ENCODE measurements around the gene ACTN4. TPM values are rescaled to one million over a fixed set of nuclear protein-coding genes. Genes with fewer than 3 reads are reported as not detected.
A peak's percentile ranks its signal among the peaks of the same experiment; 100 is the strongest.

ACTN4 gene
- total RNA-seq, 2 donors from 2014 or later: 1,019 to 1,060 TPM

DNA sequence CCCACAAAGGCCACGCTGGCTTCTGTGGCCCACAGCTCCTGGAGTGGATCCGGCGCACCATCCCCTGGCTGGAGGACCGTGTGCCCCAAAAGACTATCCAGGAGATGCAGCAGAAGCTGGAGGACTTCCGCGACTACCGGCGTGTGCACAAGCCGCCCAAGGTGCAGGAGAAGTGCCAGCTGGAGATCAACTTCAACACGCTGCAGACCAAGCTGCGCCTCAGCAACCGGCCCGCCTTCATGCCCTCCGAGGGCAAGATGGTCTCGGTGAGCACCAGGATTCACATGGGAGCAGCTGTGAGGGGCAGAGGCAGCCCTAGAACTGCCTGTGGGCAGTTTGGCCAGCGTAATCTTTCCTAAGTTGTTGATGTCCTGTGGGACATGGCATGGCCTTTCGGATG lies 69.6 kb downstream of the ACTN4 start:
- DNase-seq: no peak
- Histone ChIP-seq H3K9ac (ENCODE audit: low read depth in 2 of 2, low read length in 2 of 2) (no peak overlapping the region), H3K27ac (no peak overlapping the region), H3K27me3 (no peaks in the 10 kb centered on the region), H3K4me3 (no peak overlapping the region), H3K9me3 (no peaks in the 10 kb centered on the region), H3K36me3 (peaks cover 84% of the 10 kb centered on the region), H3K4me1 (no peaks in the 10 kb centered on the region)
- TF ChIP-seq, protein P1, sequence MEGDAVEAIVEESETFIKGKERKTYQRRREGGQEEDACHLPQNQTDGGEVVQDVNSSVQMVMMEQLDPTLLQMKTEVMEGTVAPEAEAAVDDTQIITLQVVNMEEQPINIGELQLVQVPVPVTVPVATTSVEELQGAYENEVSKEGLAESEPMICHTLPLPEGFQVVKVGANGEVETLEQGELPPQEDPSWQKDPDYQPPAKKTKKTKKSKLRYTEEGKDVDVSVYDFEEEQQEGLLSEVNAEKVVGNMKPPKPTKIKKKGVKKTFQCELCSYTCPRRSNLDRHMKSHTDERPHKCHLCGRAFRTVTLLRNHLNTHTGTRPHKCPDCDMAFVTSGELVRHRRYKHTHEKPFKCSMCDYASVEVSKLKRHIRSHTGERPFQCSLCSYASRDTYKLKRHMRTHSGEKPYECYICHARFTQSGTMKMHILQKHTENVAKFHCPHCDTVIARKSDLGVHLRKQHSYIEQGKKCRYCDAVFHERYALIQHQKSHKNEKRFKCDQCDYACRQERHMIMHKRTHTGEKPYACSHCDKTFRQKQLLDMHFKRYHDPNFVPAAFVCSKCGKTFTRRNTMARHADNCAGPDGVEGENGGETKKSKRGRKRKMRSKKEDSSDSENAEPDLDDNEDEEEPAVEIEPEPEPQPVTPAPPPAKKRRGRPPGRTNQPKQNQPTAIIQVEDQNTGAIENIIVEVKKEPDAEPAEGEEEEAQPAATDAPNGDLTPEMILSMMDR (IDR thresholded peaks at IDR 0.05): no peak
- intact Hi-C loops (cut with DNase I): no loop called here

DNA sequence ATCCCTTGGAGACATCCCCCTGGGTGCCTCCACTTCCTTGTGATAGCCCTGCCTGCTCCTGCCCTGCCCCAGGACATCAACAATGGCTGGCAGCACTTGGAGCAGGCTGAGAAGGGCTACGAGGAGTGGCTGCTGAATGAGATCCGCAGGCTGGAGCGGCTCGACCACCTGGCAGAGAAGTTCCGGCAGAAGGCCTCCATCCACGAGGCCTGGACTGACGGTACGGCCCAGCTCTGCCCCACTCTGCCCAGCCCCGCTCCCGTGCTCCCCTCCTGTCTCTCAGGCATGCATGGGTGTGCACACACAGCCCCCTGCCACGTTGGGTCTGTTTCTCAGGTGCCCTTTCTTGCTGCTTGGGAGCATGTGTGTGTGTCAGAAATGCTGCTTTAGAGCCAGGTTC lies 70.4 kb downstream of the ACTN4 start:
- DNase-seq: no peak
- Histone ChIP-seq H3K27ac (no peak overlapping the region), H3K4me1 (no peaks in the 10 kb centered on the region), H3K9ac (ENCODE audit: low read depth in 2 of 2, low read length in 2 of 2) (no peak overlapping the region), H3K4me3 (no peak overlapping the region), H3K27me3 (no peaks in the 10 kb centered on the region), H3K9me3 (no peaks in the 10 kb centered on the region), H3K36me3 (peaks cover 84% of the 10 kb centered on the region)
- TF ChIP-seq, protein P1 (IDR thresholded peaks at IDR 0.05): no peak
- intact Hi-C loops (cut with DNase I): no loop called here

DNA sequence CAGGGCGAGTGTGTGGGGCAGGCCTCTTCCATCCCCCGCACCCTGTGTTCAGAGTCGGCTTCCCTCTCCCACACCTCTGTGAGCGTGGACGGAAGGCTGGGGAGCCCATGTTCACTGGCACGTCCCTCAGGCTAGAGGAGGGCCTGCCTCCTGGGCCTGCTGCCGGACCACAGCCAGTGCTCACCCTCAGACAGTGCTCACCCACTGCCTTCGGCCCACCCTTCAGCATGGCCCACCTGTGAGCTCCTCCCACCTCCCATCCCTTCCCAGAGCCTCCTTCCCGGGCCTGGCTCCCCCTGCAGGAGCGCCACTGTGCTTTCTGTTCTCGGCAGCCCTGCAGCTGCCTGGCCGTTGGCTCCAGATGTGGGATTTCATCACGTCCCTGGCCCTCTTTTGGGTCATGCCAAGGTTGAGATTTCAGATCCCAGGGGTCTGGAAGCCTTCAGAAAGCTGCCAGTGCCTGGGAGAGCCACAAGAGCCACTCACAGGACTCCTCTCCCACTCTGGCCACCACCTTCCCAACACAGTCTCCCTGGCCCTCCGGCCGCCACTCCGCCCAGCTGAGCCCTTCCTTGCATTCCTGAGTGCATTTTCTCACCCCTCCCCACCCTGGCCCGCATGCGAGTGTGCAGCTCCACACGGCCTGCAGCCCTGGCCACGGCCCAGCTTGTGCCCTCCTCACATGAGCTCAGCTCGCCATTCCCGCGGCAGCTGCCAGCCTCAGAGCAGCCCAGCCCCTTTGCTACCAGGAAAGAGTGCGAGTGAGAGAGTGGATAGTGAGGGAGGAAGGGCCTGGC lies 71.5 kb downstream of the ACTN4 start:
- Histone ChIP-seq H3K4me3 (no peak overlapping the region), H3K4me1 (no peaks in the 10 kb centered on the region), H3K9ac (ENCODE audit: low read depth in 2 of 2, low read length in 2 of 2) (peak overlapping the region in 1 of 2 donors; percentile 7), H3K27ac (no peak overlapping the region), H3K9me3 (no peaks in the 10 kb centered on the region), H3K27me3 (no peaks in the 10 kb centered on the region), H3K36me3 (peaks cover 83% of the 10 kb centered on the region)
- no peak for DNase-seq
- TF ChIP-seq, protein P1 (IDR thresholded peaks at IDR 0.05): no peak
- intact Hi-C loops (cut with DNase I): no loop called here

DNA sequence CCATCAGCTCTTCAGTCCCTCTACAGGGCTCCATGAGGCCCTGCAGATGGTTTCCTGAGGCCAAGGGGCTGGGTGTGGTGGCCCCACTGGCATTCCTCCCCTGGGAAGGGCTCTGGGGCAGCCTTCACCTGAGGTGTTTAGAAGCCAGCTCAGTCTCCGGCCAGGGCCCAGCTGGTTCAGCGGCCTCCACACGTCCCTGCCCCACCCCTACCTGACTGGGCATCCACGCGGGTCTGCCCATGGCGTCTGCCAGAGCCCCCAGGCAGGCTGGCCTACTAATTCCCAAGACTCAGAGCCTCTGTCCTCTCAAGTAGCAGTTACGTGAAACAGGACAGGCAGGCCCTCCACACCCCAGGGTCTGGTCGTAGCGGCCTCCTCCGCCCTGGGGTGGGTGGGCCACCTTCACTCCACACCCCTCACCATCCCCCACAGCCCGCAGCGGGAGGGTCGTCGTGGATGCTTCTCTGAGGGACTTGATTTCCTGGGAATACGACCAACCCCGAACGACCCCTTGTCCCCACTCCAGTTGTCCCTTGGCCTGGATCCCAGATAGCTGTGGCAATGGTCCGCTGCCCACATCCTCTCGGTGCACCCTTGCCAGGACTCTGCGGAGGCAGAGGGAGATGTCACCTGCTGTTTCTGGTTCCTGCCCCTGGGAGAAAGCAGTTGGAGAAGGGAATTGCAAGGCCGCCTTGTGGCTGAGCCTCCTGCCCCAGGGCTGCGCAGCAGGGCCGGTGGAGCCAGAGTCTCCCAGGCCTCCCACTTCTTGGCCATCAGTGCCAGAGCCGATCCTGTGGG lies 72.5 kb downstream of the ACTN4 start:
- Histone ChIP-seq H3K36me3 (peaks cover 84% of the 10 kb centered on the region), H3K27me3 (no peaks in the 10 kb centered on the region), H3K27ac (no peak overlapping the region), H3K4me3 (no peak overlapping the region), H3K4me1 (no peaks in the 10 kb centered on the region), H3K9ac (ENCODE audit: low read depth in 2 of 2, low read length in 2 of 2) (no peak overlapping the region), H3K9me3 (no peaks in the 10 kb centered on the region)
- TF ChIP-seq, protein P1 (IDR thresholded peaks at IDR 0.05): no peak
- no peak for DNase-seq
- intact Hi-C loops (cut with DNase I): no loop called here

DNA sequence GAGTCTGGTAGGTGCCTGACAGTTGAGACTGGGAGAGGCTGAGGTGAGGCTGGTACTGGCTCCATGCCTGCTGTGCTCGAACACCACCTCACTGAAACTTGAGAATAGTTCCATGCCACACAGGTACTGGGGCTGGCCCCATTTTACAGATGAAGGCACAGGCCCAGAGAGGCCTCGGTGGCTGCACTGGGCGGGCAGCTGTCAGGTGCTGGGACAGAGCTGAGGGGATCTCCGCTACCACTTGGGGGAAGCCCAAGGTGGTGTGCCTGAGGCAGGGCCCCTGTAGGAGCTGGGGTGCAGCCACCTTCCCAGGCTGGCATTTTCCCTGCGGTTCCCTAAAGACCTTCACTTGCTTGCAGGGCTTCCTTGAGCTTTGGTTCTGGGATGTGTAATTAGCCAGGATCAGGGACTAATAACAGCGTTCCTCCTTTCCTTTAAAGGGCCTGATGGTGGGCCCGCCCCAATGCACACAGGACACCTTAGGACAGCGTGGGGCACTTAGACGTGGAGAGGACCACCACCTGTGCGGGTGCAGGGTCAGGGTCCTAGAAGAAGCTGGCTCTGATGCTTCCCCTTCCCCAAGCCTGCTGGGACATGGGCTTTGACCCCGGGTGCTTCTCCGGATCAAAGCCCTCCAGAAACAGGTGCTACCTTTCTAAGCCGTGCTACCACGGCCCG lies 73.2 kb downstream of the ACTN4 start:
- Histone ChIP-seq H3K9me3 (no peaks in the 10 kb centered on the region), H3K36me3 (peaks cover 84% of the 10 kb centered on the region), H3K4me3 (no peak overlapping the region), H3K27me3 (no peaks in the 10 kb centered on the region), H3K9ac (ENCODE audit: low read depth in 2 of 2, low read length in 2 of 2) (no peak overlapping the region), H3K27ac (no peak overlapping the region), H3K4me1 (no peaks in the 10 kb centered on the region)
- TF ChIP-seq, protein P1 (IDR thresholded peaks at IDR 0.05): no peak
- intact Hi-C loops (cut with DNase I): no loop called here
- no peak for DNase-seq
